Endothelial cell of umbilical vein (primary cell): ENCODE results near the gene RASL12.

Experiments used
- EZH2 ChIP-seq: IDR thresholded peaks from 2 replicates; pipeline ENCODE4 v1.6.1; 2012; ENCODE audit warnings: borderline replicate concordance, low read depth, mild to moderate bottlenecking, moderate library complexity, low read length, inconsistent platforms; ENCODE audit not compliant: severe bottlenecking
- TF ChIP-seq, protein P1 (sequence below), 2 donors: IDR thresholded peaks; 1 replicate in 1 of 2; 2 replicates in 1 of 2; pipeline ENCODE4 v1.5.1; 2011; ENCODE audit warnings: low read length in 2 of 2, mild to moderate bottlenecking in 2 of 2, moderate library complexity in 2 of 2, control low read depth in 1 of 2, inconsistent platforms in 1 of 2, low read depth in 1 of 2; ENCODE audit not compliant: insufficient read depth in 1 of 2; ENCODE audit errors: extremely low read depth in 1 of 2

- TF ChIP-seq, protein P1, sequence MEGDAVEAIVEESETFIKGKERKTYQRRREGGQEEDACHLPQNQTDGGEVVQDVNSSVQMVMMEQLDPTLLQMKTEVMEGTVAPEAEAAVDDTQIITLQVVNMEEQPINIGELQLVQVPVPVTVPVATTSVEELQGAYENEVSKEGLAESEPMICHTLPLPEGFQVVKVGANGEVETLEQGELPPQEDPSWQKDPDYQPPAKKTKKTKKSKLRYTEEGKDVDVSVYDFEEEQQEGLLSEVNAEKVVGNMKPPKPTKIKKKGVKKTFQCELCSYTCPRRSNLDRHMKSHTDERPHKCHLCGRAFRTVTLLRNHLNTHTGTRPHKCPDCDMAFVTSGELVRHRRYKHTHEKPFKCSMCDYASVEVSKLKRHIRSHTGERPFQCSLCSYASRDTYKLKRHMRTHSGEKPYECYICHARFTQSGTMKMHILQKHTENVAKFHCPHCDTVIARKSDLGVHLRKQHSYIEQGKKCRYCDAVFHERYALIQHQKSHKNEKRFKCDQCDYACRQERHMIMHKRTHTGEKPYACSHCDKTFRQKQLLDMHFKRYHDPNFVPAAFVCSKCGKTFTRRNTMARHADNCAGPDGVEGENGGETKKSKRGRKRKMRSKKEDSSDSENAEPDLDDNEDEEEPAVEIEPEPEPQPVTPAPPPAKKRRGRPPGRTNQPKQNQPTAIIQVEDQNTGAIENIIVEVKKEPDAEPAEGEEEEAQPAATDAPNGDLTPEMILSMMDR (IDR thresholded peaks at IDR 0.05; ENCODE audit: extremely low read depth in 1 of 2, insufficient read depth in 1 of 2, low read depth in 1 of 2, low read length in 2 of 2) = no peak
- no peak for TF ChIP-seq EZH2
Observed at GRCh38 chr15:65062726-65063125, 5.1 kb downstream of the RASL12 start.
